H1 (cell line): ENCODE measurements around the gene TMEM25. TPM values are rescaled to one million over a fixed set of nuclear protein-coding genes. Genes with fewer than 3 reads are reported as not detected.

Source experiments
- CTCF ChIA-PET: fragments of 300-600 bp; sonication (Branson Sonifier 250); formaldehyde crosslinking; loops from one replicate; lab custom pipeline; 2021; ENCODE audit not compliant: partially characterized antibody; lab: Charles Lee
- POLR2A ChIA-PET: fragments of 300-600 bp; sonication (Branson Sonifier 250); formaldehyde crosslinking; loops from one replicate; lab custom pipeline; 2021; ENCODE audit warnings: inconsistent platforms; ENCODE audit not compliant: partially characterized antibody; lab: Charles Lee
- DNase-seq, 2 experiments: peaks; one replicate each; pipeline versions ENCODE4 v3.0.0 to v3.0.0-alpha.2; 2010 to 2022; ENCODE audit warnings: low spot score in 2 of 2, low read depth in 1 of 2, mixed read lengths in 1 of 2
- FAIRE-seq: peaks from 2 replicates; lab custom pipeline; 2011; peaks lifted over from hg19 to GRCh38; lab: Jason Lieb, UNC
- H2AFZ ChIP-seq: 2 replicates; pipeline ENCODE4 v1.8.1; 2012; ENCODE audit warnings: low read length, inconsistent platforms
- H2AK5ac ChIP-seq: 2 replicates; pipeline ENCODE4 v1.6.1; 2013; ENCODE audit warnings: low read depth, low read length
- H2BK120ac ChIP-seq: replicated peaks from 2 replicates; pipeline ENCODE3; 2013; ENCODE audit warnings: low read depth, low read length, inconsistent platforms
- H2BK12ac ChIP-seq: 2 replicates; pipeline ENCODE4 v1.6.1; 2013; ENCODE audit warnings: low read depth, low read length
- H2BK15ac ChIP-seq: 2 replicates; pipeline ENCODE4 v1.6.1; 2013; ENCODE audit warnings: low read length
- H2BK20ac ChIP-seq: 2 replicates; pipeline ENCODE4 v1.6.1; 2013; ENCODE audit warnings: low read length
- H2BK5ac ChIP-seq: 2 replicates; pipeline ENCODE4 v1.6.1; 2013; ENCODE audit warnings: low read depth, low read length
- H3K14ac ChIP-seq: 2 replicates; pipeline ENCODE4 v1.6.1; 2013; ENCODE audit warnings: inconsistent platforms; ENCODE audit not compliant: insufficient read length
- H3K18ac ChIP-seq: 2 replicates; pipeline ENCODE4 v1.6.1; 2013; ENCODE audit warnings: low read length; ENCODE audit errors: extremely low read depth
- H3K23ac ChIP-seq: 2 replicates; pipeline ENCODE4 v1.6.1; 2013; ENCODE audit warnings: inconsistent platforms; ENCODE audit not compliant: insufficient read length
- H3K23me2 ChIP-seq: 2 replicates; pipeline ENCODE4 v1.6.1; 2013; ENCODE audit warnings: low read depth, low read length
- H3K27ac ChIP-seq: 2 replicates; pipeline ENCODE4 v1.6.1; 2011; ENCODE audit warnings: low read depth, low read length, inconsistent platforms
- H3K27me3 ChIP-seq, 4 experiments: replicated peaks in 1 of 4; 1 replicate in 1 of 4; 2 replicates in 3 of 4; pipeline versions ENCODE4 v1.6.1 to v1.8.1; 2011 to 2013; ENCODE audit warnings: low read length in 3 of 4, mild to moderate bottlenecking in 3 of 4, inconsistent platforms in 2 of 4, mixed read lengths in 2 of 4, moderate library complexity in 1 of 4; ENCODE audit not compliant: control insufficient read depth in 3 of 4, insufficient read depth in 3 of 4; ENCODE audit errors: extremely low read depth in 1 of 4
- H3K36me3 ChIP-seq, 4 experiments: 2 replicates each; pipeline versions ENCODE4 v1.6.1 to v1.8.1; 2011 to 2013; ENCODE audit warnings: mild to moderate bottlenecking in 4 of 4, low read length in 3 of 4, moderate library complexity in 2 of 4, control low read depth in 1 of 4, inconsistent platforms in 1 of 4; ENCODE audit not compliant: insufficient read depth in 4 of 4, control insufficient read depth in 2 of 4
- H3K4ac ChIP-seq: replicated peaks from 2 replicates; pipeline ENCODE3; 2013; ENCODE audit warnings: low read length, low read depth, mixed read lengths, inconsistent platforms; ENCODE audit not compliant: insufficient read length
- H3K4me1 ChIP-seq, 4 experiments: replicated peaks in 1 of 4; 1 replicate in 1 of 4; 2 replicates in 3 of 4; pipeline versions ENCODE4 v1.6.1 to v1.8.1; 2011 to 2013; ENCODE audit warnings: low read length in 3 of 4, inconsistent platforms in 2 of 4, mixed read lengths in 1 of 4; ENCODE audit not compliant: insufficient read depth in 4 of 4, control insufficient read depth in 3 of 4
- H3K4me2 ChIP-seq, 2 experiments: 2 replicates each; pipeline versions ENCODE4 v1.6.1 to v1.8.1; 2011 to 2013; ENCODE audit warnings: low read depth in 2 of 2, low read length in 2 of 2, control low read depth in 1 of 2, inconsistent platforms in 1 of 2, mild to moderate bottlenecking in 1 of 2; ENCODE audit not compliant: insufficient read depth in 1 of 2
- H3K4me3 ChIP-seq, 4 experiments: fragments of 200-600, 300-600 bp in 1 of 4; sonication (generic), shearing (Covaris generic), sonication (Bioruptor Twin) in 1 of 4; 2 replicates each; pipeline versions ENCODE4 v1.5.1 to v1.8.1; 2011 to 2016; ENCODE audit warnings: low read length in 4 of 4, low read depth in 3 of 4, control low read depth in 2 of 4, inconsistent platforms in 2 of 4, mild to moderate bottlenecking in 2 of 4, mixed read lengths in 1 of 4, moderate library complexity in 1 of 4; ENCODE audit not compliant: insufficient read depth in 2 of 4; ENCODE audit errors: extremely low read depth in 1 of 4
- H3K56ac ChIP-seq: replicated peaks from 2 replicates; pipeline ENCODE3; 2013; ENCODE audit warnings: low read depth, mild to moderate bottlenecking, mixed read lengths, low read length, inconsistent platforms; ENCODE audit not compliant: insufficient read length
- H3K79me1 ChIP-seq: 2 replicates; pipeline ENCODE4 v1.6.1; 2013; ENCODE audit warnings: low read depth, low read length, control low read depth
- H3K79me2 ChIP-seq, 2 experiments: 2 replicates each; pipeline versions ENCODE4 v1.6.1 to v1.8.1; 2012 to 2013; ENCODE audit warnings: low read length in 2 of 2, mild to moderate bottlenecking in 2 of 2, inconsistent platforms in 1 of 2; ENCODE audit not compliant: insufficient read depth in 2 of 2, control insufficient read depth in 1 of 2
- H3K9ac ChIP-seq, 4 experiments: replicated peaks in 1 of 4; 1 replicate in 1 of 4; 2 replicates in 3 of 4; pipeline versions ENCODE4 v1.6.1 to v1.8.1; 2011 to 2013; ENCODE audit warnings: low read depth in 3 of 4, low read length in 3 of 4, control low read depth in 2 of 4, mild to moderate bottlenecking in 2 of 4, moderate library complexity in 2 of 4, inconsistent platforms in 1 of 4; ENCODE audit errors: extremely low read depth in 1 of 4
- H3K9me3 ChIP-seq, 2 experiments: 2 replicates each; pipeline versions ENCODE4 v1.6.1 to v1.8.1; 2012 to 2013; ENCODE audit warnings: mild to moderate bottlenecking in 2 of 2, moderate library complexity in 2 of 2, control low read depth in 1 of 2, inconsistent platforms in 1 of 2, low read depth in 1 of 2, low read length in 1 of 2, mixed read lengths in 1 of 2; ENCODE audit not compliant: insufficient read depth in 2 of 2
- H4K20me1 ChIP-seq, 2 experiments: replicated peaks in 1 of 2; 2 replicates each; pipeline versions ENCODE3 to v1.8.1; 2011 to 2013; ENCODE audit warnings: inconsistent platforms in 2 of 2, low read length in 2 of 2, mild to moderate bottlenecking in 1 of 2; ENCODE audit not compliant: insufficient read depth in 2 of 2, control insufficient read depth in 1 of 2
- H4K5ac ChIP-seq: 2 replicates; pipeline ENCODE4 v1.6.1; 2013; ENCODE audit warnings: low read length, low read depth, mixed read lengths, inconsistent platforms; ENCODE audit not compliant: insufficient read length
- H4K8ac ChIP-seq: 2 replicates; pipeline ENCODE4 v1.8.0; 2013; ENCODE audit warnings: mild to moderate bottlenecking, moderate library complexity, low read length, inconsistent platforms; ENCODE audit not compliant: insufficient read depth; ENCODE audit errors: extremely low read depth
- H4K91ac ChIP-seq: replicated peaks from 2 replicates; pipeline ENCODE3; 2013; ENCODE audit warnings: low read length, mixed read lengths, inconsistent platforms; ENCODE audit not compliant: insufficient read length
- CBX5 ChIP-seq: fragments of 300-800, 300-1000 bp; sonication (generic); IDR thresholded peaks from 2 replicates; pipeline ENCODE4 v1.7.1; 2016; ENCODE audit warnings: antibody characterized with exemption, low read length, low read depth
- EZH2 ChIP-seq: fragments of 200-600 bp; sonication (generic); IDR thresholded peaks from 2 replicates; pipeline ENCODE4 v1.7.1; 2012; ENCODE audit warnings: low read depth, mild to moderate bottlenecking, moderate library complexity, low read length, inconsistent platforms; ENCODE audit not compliant: severe bottlenecking
- JUND ChIP-seq: IDR thresholded peaks from 2 replicates; pipeline ENCODE4 v1.6.1; 2011; ENCODE audit warnings: mild to moderate bottlenecking, improper control_type of control experiment, low read length
- MAFK ChIP-seq: IDR thresholded peaks from 2 replicates; pipeline ENCODE4 v1.6.1; 2012; ENCODE audit warnings: low read depth, mild to moderate bottlenecking, improper control_type of control experiment, low read length
- PHF8 ChIP-seq: fragments of 200-600 bp; sonication (generic); conservative IDR thresholded peaks from 2 replicates; pipeline ENCODE4 v1.7.1; 2012; ENCODE audit warnings: low read depth, mild to moderate bottlenecking, inconsistent platforms, low read length, moderate library complexity
- SIRT6 ChIP-seq: IDR thresholded peaks from one replicate; pipeline ENCODE4 v1.7.1; 2012; ENCODE audit warnings: low read length, inconsistent platforms
- SP1 ChIP-seq: IDR thresholded peaks from 2 replicates; pipeline ENCODE4 v1.6.1; 2011; ENCODE audit warnings: low read depth, low read length
- TAF1 ChIP-seq: IDR thresholded peaks from 2 replicates; pipeline ENCODE4 v1.6.1; 2011; ENCODE audit warnings: mild to moderate bottlenecking, low read depth, low read length
- WGBS, 2 experiments: shearing (Covaris generic) in 1 of 2; methylation state at CpG; one replicate each; pipeline versions ENCODE4 v1.1.6 to v1.1.7; 2013 to 2015; ENCODE audit warnings: low lambda C conversion rate in 2 of 2, mixed read lengths in 2 of 2, inconsistent platforms in 1 of 2, low coverage in 1 of 2, missing lambda C conversion rate in 1 of 2; ENCODE audit not compliant: insufficient replicate concordance in 2 of 2, insufficient coverage in 1 of 2, insufficient read length in 1 of 2; ENCODE audit errors: extremely low coverage in 1 of 2, missing lambda C conversion rate in 1 of 2; 5-methylcytosine and 5-hydroxymethylcytosine counted together
- polyA plus RNA-seq, 7 experiments: library from polyadenylated mRNA; depleted of rRNA in 3 of 7; stranded (reverse) in 5 of 7; unstranded in 2 of 7; fragments of >200 nt in 5 of 7; fragments of 200-250 nt in 2 of 7; gene quantifications; 1 replicate in 5 of 7; 2 replicates in 1 of 7; 4 replicates in 1 of 7; pipeline versions ENCODE4 v1.2.1 to v1.2.3, GENCODE V29; 2011 to 2013; ENCODE audit warnings: missing spikeins in 2 of 7, mixed read lengths in 2 of 7
- total RNA-seq: library from RNA; stranded (reverse); fragmentation: NEBNext Ultra II Directional; extraction: Animal tissue kit (Norgen Biotek cat#: 25700); gene quantifications from 2 replicates; pipeline ENCODE4 v1.2.1, GENCODE V29; 2021

The TMEM25 gene
- total and polyA plus RNA-seq, 2 of the 8 experiments (the other 6 are each of a cell fraction or from before 2014, with no cell fraction given) = 18.3 to 26.8 TPM

- ChIA-PET POLR2A (interaction anchor here (2.1 kb wide), 1 partner anchor 9 kb away, joined by 7 read pairs; the partner anchor contains the start of gene ARCN1), CTCF (interaction anchor here (0.9 to 1.5 kb wide), 3 partner anchors 15 to 50 kb away, joined by 3 to 4 read pairs (median 3); no protein-coding TSS in a partner anchor)
- Histone ChIP-seq H3K36me3 (peaks cover 17 to 39% (median 23%) of the 10 kb centered on the region in 4 experiments), H3K4me2 (no peak overlapping the region), H3K79me2 (peaks cover 2 to 43% of the 10 kb centered on the region in 2 experiments; a peak in 2 of 4 replicates), H4K91ac (no peak overlapping the region), H4K20me1 (peaks cover 0 to 11% of the 10 kb centered on the region in 2 experiments), H2AFZ (no peak overlapping the region), H2AK5ac (no peak overlapping the region), H3K56ac (no peak overlapping the region), H2BK12ac (no peak overlapping the region), H3K4me3 (no peak overlapping the region), H3K23ac (no peak overlapping the region), H3K18ac (no peak overlapping the region), H3K27me3 (no peaks in the 10 kb centered on the region), H3K14ac (no peak overlapping the region), H2BK15ac (no peak overlapping the region), H3K27ac (no peak overlapping the region), H3K79me1 (no peaks in the 10 kb centered on the region; the same call in 1 of the 2 replicates), H3K4me1 (no peaks in the 10 kb centered on the region), H3K9me3 (no peaks in the 10 kb centered on the region), H2BK20ac (no peak overlapping the region), H3K23me2 (no peaks in the 10 kb centered on the region), H2BK120ac (no peak overlapping the region), H3K9ac (no peak overlapping the region; a peak in 1 of 7 replicates), H3K4ac (no peak overlapping the region), H2BK5ac (no peak overlapping the region), H4K8ac (no peak overlapping the region), H4K5ac (no peak overlapping the region)
- TF ChIP-seq TAF1 = no peak
- no peak for TF ChIP-seq CBX5
- no peak for TF ChIP-seq SP1
- TF ChIP-seq SIRT6 = no peak
- TF ChIP-seq MAFK = no peak
- TF ChIP-seq EZH2 = no peak
- no peak for TF ChIP-seq PHF8
- TF ChIP-seq JUND = no peak
- no peak for FAIRE-seq
- peak in 1 of 2 experiments; percentile 7 for DNase-seq
- WGBS, 2 experiments = 93% methylated on average over 6 of the region's 6 CpGs; no CpG with 5 or more reads in 1 of the 2 experiments
Observed at GRCh38 chr11:118581057-118581456, 50.1 kb downstream of the TMEM25 start.
